HG02938 (cell line): ENCODE measurements around the gene CSTPP1.

ENCODE experiments used
- ATAC-seq: cut with Tn5 transposase; IDR thresholded peaks from one replicate; pipeline ENCODE4 v1.9.1; 2021; ENCODE audit warnings: mild to moderate bottlenecking, moderate library complexity; ENCODE audit not compliant: unreplicated experiment

CSTPP1 gene

GRCh38 chr11:46936138-46937110, at the start of gene CSTPP1:
TSS of gene CSTPP1 (plus strand) at chr11:46936761. CDS start at chr11:46936806, 45 bp downstream.
- peak; percentile 89 for ATAC-seq

DNA sequence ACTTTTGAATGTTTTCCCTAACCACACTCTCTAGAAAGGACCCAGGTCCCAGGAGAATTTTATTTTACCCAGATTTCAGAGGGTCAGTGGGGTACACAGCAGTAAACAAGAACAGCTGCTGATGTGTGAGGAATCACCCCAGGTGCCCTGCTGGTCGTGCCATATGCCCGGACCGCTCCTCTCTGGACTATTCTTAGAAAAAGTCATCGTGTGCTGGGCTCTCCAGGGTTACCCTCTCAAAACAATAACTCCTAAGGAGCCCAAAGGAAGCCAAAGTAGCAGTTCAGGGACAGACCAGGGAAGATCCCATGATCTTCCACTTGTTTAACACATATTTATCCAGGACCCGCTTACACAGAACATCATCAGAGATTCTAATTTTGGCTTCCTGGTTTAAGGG, 47.9 kb upstream of the CSTPP1 start:
- ATAC-seq, result no peak

DNA sequence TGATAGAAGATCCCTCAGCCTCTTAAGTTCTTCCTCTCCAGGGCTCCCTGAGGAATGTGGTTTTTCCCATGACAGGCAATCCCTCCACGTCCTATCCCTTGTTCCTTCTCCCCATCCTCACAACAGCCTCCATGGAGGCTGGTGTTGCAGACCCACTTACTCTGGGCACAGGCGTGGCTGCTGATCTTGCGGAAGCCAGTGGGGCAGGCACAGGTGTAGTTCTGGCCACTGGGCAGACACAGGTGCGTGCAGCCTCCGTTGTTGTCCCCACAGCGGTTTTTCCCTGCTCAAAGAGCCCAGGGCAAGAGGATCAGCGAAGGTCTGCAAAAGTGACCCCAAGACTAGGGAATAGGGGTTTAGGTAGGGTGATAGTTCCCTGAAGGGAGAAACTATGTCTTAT, 47.3 kb upstream of the CSTPP1 start:
- ATAC-seq, result no peak

DNA sequence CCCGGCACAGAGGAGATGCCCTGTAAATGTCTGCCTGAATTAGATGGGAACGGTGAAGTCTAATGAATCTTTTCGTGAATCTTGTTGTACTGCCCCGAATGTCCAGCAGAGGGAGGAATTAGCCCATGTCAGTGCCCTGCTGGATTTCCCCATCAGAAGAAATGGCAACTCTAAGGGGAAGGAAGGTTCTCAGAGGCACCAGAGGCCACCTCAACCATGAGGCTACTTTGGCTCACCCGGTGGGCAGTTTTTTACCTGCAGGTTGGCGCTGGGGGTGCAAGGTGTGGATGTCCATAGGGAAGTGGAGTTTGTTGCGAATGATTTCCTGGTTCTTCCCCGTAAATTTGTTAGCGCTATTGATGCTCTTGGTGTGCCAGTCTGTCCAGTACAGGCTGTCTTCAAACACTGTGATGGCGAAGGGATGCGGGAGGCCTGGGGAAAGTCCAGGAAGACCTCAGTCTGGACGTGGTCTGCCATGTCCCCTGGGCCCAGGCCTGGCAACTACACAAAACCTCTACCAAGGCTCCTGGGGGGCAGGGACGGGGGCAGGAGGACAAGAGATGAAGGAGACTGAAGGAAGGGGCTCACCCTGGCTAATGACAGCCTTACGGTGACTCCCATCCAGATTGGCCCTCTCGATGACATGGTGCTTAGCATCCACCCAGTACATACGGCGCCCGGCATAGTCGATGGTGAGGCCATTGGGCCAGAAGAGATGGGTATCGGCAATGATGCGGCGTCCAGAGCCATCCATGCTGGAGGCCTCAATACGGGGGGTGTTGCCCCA, 46.7 kb upstream of the CSTPP1 start:
- no peak for ATAC-seq

DNA sequence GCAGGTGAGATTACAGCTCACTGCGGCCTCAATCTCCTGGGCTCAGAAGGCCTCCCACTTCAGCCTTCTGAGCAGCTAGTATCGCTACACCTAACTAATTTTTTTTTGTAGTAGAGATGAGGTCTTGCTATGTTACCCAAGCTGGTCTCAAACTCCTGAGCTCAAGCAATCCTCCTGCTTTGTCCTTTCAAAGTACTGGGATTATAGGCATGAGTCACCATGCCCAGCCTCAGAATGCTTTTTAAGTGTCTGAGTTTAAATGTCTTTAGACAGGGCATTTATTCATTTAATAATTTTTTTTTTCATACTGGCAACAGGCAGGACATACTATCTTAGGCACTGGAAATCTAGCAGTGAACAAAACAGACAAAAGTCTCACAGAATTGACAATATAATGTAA, 45.9 kb upstream of the CSTPP1 start:
- no peak for ATAC-seq

DNA sequence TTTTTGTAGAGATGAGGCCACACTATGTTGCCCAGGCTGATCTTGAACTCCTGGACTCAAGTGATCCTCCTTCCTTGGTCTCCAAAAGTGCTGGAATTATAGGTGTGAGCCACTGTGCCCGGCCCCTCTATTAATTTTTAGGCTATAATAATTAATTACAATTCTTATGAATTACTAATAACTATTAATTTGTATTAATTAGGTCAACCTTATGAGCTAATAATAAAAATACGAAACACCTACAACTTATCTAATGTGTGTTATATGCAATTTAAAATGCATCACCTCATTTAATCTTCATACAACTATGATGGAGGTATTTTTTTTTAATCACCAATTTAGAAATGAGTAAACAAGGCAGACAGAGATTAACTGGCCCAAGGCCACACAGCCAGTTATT, 44.5 kb upstream of the CSTPP1 start:
- ATAC-seq, result no peak

DNA sequence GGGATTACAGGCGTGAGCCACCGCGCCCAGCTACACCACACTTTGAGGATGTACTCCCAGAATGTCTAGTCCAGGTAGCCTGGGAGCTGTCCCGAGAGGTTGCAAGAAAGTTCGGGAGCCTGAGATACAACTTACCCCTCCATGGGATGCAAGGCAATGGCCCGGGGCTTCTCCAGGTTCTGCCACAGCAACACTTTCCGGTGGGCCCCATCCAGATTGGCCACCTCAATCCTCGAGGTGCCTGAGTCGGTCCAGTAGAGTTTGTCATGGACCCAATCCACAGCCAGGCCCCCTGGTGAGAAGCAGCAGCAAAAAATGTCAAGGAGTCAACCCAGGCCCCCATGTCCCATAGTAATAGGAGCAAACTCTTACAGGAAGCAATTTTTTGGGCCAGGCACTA, 43.7 kb upstream of the CSTPP1 start:
- no peak for ATAC-seq

- ATAC-seq, result no peak
Observed at GRCh38 chr11:46894506-46894905, 42.1 kb upstream of the CSTPP1 start.

DNA sequence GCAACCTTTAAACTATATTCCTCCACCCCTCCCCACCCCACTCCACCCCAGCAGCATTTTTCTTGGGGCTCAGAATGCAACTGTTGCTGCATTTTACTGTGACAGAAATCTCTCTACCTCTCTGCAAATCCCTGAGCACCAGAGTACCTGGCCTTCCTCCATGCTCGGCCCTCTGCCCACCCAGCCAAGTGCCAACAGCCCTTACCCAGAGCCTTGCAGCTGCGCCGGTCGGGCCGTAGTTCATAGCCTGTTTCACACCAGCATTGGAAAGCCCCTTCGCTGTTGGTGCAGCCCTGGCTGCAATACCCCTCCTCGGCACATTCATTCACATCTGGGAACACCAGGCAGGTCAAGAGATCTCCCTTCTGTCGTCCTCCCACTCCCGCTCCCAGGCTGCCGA, 41.6 kb upstream of the CSTPP1 start:
- ATAC-seq, result no peak

DNA sequence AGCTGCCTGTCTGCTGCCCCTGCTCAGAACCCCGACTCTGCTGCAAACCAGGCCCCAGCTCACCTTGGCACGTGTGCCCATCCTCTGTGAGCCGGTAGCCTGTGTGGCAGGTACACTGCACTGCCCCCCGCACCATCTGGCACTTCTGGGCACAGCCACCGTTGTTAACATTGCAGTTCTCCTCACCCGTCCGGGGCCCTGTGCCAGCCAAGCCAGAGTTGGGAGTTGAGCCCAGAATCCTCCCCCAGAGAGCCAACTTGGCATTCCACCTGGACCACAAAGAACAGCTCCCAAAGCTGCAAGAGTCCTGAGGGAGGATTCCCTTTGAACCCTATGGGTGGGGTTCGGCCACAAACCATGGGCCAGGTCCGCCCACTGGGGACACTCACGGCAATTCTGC, 40.7 kb upstream of the CSTPP1 start:
- ATAC-seq, result no peak

DNA sequence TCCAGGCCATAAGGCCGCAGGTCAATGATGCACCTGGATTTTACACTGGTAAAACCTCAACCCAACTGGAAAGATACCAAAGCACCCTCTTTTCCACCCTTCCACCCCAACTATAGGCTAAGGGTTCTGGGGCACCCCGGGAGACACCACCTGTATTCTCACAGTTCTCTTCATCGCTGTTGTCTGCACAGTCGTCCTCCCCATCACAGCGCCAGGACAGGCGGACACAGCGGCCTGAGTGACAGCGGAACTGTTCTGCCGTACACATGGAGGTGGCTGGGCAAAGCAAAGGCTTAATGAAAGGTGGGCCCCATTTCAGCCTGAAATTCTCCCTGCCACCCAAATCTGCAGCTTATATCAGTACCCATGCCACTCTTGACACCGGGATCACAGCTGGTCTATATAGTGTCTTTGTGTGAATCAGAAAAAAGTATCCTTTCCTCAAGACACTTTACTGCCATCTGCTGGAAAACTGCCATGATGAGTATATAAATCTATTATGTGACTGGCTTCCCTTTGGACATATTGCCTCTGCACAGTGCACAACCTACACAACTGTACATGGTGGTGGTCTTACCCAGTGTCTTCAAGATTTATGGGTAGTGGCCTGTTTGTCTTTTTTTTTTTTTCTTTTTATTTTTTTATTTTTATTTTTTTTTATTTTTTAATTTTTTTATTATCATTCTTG, 39.7 kb upstream of the CSTPP1 start:
- no peak for ATAC-seq

GRCh38 chr11:46898396-46899095, 38.0 kb upstream of the CSTPP1 start:
- no peak for ATAC-seq

GRCh38 chr11:46899501-46900025, 37.0 kb upstream of the CSTPP1 start:
- ATAC-seq, result no peak

- no peak for ATAC-seq
Observed at GRCh38 chr11:46900091-46900746, 36.3 kb upstream of the CSTPP1 start.

DNA sequence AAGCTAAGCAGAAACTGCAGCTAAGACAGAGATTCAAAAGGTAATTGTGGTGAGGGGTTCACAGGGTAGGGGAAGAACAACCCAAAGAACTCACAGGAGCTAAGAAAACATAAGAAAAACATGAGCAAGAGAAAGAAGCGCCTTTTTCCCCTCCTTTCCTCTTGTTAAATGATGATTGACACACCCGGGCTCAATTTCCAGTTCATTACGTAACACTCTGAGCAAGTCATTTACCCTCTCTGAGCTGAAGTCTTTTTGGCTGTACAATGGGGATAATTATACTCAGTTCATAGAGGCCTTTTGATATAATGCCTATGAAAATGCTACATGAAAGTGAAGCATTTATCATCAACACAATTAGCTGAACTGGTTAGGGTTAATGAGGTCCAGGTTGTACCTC, 35.4 kb upstream of the CSTPP1 start:
- ATAC-seq, result no peak

- ATAC-seq, result no peak
Observed at GRCh38 chr11:46902694-46903093, 33.9 kb upstream of the CSTPP1 start.

GRCh38 chr11:46903846-46904245, 32.7 kb upstream of the CSTPP1 start:
- ATAC-seq, result no peak

GRCh38 chr11:46905806-46906205, 30.8 kb upstream of the CSTPP1 start:
- ATAC-seq, result no peak

DNA sequence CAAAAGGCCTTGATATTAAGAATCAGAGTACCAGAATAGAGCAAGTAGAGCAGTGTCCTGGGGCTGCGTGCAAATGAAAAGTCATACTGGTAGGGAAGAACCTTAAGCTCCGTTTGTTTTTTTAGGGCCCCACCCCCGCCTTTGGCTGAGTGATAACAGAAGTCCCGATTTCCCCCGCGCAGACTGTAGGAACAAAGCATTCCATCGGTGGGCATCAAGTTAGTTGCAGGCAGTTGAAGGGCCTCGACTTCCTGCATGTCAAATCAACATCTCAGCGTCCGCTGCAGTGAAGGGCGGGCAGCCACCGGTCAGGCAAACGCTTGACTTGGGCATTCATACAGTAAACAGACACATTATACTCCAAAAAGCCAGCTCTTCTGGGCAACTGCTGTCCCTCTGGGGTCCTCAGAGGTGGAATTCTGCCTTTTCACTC, 29.9 kb upstream of the CSTPP1 start:
- no peak for ATAC-seq

- no peak for ATAC-seq
Observed at GRCh38 chr11:46907606-46908005, 29.0 kb upstream of the CSTPP1 start.
